ENCODE results near the gene SLC35A3.
"Not testable (repeated sequence)": the region's sequence is repeated elsewhere in the genome, so short reads cannot be mapped to it uniquely, and the experiment has no call there.

SLC35A3 gene

DNA sequence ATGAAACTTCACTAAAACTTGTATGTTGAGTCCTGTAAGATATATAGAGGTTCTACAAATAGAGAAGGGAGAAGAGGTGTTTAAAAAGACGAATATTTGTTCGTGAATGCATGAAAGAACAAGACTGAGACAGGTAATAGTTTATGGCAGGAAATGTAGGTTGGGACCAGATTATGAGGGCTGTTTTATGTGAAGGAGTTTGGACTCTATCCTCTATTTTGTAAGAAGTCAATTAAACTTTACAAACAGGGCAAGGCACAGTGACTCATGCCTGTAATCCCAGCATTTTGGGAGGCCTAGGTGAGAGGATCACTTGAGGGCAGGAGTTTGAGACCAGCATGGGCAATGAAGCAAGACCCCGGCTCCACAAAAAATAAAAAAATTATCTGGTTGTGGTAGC lies 5.7 kb downstream of the SLC35A3 start:
- no peak for DNase-seq (ENCODE audit: low read depth)

DNA sequence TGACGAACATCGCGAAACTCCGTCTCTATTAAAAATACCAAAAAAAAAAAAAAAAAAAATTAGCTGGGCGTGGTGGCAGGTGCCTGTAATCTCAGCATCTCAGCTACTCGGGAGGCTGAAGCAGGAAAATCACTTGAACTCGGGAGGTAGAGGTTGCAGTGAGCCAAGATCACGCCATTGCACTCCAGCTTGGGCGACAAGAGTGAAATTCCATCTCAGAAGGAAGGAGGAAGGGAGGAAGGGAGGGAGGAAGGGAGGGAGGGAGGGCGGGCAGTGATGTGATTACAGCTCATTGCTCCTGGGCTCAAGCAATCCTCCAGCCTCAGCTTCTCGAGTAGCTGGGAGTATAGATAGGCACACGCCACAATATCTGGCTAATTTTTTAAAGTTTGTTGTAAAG lies 7.5 kb downstream of the SLC35A3 start:
- DNase-seq (ENCODE audit: low read depth), result not testable (repeated sequence)

- DNase-seq (ENCODE audit: low read depth), result no peak
Measured at GRCh38 chr1:99978218-99978617, 8.4 kb downstream of the SLC35A3 start.

GRCh38 chr1:99979091-99979490 lies 9.3 kb downstream of the SLC35A3 start:
- DNase-seq (ENCODE audit: low read depth), result no peak

- no peak for DNase-seq (ENCODE audit: low read depth)
Measured at GRCh38 chr1:99980928-99981327, 11.1 kb downstream of the SLC35A3 start.

DNA sequence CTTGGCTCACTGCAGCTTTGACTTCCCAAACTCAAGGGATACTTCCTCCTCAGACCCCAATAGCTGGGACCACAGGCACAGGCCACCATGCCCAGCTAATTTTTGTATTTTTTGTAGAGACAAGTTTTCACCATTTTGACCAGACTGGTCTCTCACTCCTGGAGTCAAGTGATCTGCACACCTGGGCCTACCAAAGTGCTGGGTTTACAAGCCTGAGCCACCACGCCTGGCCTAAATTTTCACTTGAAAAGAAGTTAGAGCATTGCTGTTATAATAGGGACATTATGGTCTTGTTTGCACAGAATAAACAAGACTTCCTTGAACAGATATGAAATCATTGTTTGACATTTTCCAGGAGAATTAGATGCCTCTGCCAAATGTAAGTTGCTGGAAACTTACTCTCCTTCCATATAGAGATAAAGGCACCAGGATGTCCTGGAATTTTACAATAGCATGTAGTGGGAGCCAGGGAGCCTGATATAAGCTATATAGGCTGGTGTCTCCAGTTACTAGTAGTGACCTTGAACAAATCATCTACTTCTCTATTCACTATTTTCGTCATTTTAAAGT lies 16.9 kb downstream of the SLC35A3 start:
- DNase-seq (ENCODE audit: low read depth), result no peak

DNA sequence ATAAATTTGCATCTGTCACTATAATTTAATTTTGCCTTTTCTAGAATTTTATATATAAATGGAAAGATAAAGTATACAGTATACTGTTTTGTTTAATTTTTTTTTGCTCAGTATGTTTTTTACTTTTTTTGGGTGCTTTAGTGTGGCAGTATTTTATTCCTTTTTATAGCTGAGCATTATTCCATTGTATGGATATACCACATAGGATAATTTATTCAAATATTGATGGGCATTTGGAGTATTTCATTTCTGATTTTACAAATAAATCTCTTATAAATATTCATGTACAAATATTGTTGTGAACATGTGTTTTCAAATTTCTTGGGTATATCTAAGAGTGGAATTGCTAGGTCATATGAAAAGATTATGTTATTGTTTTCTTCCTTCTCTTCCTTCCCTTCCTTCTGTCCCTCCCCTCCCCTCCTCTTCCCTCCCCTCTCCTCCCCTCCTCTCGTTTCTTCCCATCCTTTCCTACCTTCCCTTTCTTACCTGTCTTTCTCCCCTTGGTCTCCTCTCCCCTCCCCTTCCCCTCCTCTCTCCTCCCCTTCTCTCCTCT lies 18.5 kb downstream of the SLC35A3 start:
- DNase-seq (ENCODE audit: low read depth), result no peak

DNA sequence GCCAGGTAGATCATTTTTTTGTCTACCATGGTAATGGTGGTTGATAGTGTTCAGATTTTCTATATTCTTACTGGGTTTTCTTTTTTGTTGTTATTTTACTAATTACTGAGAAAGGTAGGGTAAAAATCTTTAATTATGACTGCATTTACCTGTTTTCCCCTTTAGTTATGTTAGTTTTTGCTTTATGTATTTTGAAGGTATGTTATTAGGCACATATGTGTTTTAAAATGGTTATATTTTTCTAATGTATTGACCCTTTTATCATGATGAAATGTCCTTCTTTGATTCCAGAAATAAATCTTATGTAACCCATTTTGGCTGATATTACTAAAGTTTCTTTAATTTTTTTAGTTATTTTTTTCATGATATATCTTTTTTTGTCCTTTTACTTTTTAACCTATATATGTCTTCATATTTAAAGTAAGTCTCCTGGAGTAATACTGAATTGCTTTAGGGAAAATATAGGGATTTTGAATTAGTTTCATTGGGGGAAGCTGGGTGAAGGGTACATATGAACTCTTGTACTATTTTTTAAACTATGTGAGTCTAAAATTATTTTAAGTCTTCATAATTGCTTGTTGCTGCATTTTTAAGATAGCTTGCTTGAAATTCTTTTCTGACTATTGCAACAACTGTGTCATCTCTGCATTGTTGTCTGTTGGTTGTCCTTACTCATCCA lies 22.4 kb downstream of the SLC35A3 start:
- DNase-seq (ENCODE audit: low read depth), result no peak

DNA sequence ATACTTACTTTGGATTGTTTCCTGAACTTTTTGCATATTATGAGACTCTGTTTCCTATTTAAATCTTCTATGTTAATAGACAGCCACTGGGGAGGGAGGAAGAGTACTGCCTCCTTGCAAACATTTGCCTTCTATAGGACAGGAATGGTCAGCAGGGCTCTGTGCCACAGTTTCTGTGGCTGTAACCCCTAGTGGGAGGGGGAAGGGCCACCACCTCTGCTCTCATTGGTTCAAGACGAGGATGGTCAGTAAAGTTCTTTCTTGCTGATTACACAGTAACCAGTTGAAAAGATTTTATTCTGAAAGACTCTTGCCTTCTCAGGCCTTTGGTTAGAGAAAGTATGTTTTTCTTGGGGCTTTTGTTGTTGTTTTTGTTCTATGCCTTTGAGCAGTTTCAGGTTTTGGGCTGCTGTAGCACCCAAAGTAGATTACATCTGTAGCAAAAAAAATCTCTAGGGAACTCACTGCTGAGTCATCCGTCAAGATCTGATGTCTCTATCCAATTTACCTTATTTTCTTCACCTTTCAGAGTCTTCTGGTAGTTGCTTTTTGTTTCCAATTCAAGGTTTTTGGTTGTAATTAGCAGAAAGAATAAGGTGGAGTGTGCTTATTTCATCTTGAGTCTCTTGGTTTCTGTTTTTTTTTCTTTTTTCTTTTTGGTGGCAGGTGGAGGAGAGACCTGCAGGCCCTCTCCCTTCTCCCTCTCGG lies 23.1 kb downstream of the SLC35A3 start:
- DNase-seq (ENCODE audit: low read depth), result no peak

- DNase-seq (ENCODE audit: low read depth), result no peak
Measured at GRCh38 chr1:99993468-99993845, 23.7 kb downstream of the SLC35A3 start.

- no peak for DNase-seq (ENCODE audit: low read depth)
Measured at GRCh38 chr1:99994496-99994895, 24.7 kb downstream of the SLC35A3 start.

DNA sequence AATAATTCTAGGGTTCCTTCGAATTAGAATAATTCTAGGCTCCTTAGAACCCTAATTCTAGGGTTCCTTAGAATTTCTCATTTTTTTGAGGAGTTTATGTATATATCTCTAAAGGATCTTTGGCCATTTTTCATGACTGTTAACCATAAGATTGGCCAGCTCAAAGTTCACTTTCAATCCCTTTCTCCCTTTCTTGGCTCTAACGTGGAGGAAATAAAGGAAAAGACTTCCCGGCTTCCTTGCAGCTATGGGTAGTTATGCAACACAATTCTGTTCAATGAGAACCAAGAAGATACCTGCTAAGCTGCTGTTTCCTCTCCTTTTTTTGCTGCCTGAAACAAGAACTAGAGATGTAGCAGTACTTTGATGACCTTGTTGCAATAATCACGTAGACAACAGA lies 27.2 kb downstream of the SLC35A3 start:
- no peak for DNase-seq (ENCODE audit: low read depth)

GRCh38 chr1:100001462-100001861 lies 31.7 kb downstream of the SLC35A3 start:
- DNase-seq (ENCODE audit: low read depth), result no peak

DNA sequence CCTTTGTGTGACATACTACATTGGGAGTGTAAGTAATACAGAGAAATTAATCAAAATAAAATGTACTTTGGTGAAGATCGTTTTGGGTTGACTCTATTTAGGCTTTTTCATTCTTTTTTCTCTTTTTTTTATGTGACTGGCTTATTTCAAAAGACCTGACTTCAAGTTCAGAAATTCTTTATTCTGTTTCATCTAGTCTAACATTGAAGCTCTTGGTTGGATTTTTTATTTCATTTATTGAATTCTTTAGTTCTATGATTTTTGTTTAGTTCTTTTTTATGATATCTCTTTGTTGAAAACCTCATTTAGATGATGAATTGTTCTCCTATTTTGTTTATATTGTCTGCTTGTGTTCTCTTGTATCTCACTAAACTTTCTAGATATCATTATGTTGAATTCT lies 35.6 kb downstream of the SLC35A3 start:
- DNase-seq (ENCODE audit: low read depth), result no peak

DNA sequence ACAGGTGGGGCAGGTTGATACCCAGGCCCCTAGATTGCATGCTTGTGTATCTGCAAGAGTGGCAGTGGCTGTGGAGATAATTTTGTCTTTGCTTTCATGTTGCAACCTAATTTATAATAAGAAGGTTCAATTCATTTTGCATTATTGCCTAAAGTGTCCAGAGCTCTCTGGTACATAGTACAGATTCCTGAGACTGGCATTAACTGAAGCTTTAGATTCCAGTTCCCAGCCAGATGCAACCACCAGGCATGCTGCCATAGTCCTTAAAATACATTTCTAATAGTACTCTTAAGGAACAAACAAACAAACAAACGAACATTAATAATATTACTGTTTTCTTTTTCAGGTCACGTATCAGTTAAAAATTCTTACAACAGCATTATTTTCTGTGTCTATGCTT lies 36.9 kb downstream of the SLC35A3 start:
- no peak for DNase-seq (ENCODE audit: low read depth)

DNA sequence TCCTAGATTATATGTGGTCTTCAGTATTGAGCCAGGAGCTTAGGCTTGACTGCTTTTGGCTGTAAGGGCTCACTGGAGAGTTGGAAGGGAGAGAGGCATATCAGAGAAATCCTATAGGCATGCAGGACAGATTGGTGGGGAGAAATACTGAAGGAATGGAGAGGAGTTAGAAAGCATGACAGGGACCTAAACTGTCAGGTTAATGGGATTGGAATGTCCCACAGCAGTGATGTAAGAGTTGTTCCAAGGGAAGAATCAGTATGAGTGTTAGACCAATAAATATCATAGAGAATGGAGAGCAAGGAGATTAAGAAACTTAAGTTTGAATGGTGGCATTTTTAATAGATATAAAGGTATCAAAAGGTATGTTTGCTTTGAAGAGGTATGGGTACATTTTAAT lies 39.7 kb downstream of the SLC35A3 start:
- DNase-seq (ENCODE audit: low read depth), result no peak

DNA sequence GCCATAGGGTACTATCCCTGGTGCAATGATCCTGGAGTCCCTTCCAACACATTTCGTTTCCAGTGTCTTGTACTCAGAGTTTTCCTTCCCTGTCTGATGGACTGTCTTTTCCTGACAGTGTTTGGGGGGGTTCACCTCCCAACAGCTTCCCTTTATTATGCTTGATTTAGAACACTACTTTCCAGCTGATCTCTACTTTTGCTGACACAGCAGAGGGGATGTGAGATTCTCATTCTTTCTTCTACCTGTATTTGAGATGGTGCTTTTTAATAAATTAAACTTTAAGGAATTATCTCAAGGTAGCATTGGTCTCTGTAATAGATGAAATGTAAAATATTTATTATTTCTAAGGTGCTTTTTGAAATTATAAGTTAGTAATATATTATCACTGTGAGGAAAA lies 41.0 kb downstream of the SLC35A3 start:
- no peak for DNase-seq (ENCODE audit: low read depth)

- DNase-seq (ENCODE audit: low read depth), result no peak
Measured at GRCh38 chr1:100019220-100019619, 49.4 kb downstream of the SLC35A3 start.

DNA sequence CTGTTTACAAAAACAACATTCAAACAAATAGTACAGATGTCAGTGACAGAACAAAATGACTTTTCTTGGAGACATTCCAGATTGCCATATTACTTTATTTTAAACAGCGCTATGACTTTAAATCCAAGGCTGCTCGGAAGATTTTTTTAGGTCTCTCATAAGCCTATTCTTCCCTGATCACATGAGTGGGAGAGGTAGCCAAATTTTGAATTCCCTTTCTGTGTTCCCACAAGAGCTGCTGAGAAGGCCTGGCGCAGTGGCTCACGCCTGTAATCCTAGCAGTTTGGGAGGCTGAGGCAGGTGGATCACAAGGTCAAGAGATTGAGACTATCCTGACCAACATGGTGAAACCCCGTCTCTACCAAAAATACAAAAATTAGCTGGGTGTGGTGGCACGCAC lies 53.7 kb downstream of the SLC35A3 start:
- DNase-seq (ENCODE audit: low read depth), result no peak

DNA sequence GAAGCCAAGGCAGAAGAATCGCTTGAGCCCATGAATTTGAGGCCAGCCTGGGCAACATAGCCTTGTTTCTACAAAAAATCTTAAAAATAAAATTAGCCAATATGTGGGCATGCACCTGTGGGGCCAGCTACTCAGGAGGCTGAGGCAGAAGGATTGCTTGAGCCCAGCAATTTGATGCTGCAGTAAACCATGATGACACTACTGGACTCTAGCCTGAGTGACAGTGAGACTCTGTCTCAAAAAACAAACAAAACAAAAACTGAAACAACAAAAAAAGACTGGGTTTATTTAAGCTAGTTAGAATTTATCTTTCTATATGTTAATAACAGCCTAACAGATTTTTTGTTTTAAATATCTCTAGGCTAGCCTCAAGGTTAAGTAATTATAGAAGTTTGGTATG lies 57.4 kb downstream of the SLC35A3 start:
- no peak for DNase-seq (ENCODE audit: low read depth)

- no peak for DNase-seq (ENCODE audit: low read depth)
Measured at GRCh38 chr1:100028765-100029164, 59.0 kb downstream of the SLC35A3 start.

GRCh38 chr1:100034470-100034869 lies 64.7 kb downstream of the SLC35A3 start:
- DNase-seq (ENCODE audit: low read depth), result no peak

DNA sequence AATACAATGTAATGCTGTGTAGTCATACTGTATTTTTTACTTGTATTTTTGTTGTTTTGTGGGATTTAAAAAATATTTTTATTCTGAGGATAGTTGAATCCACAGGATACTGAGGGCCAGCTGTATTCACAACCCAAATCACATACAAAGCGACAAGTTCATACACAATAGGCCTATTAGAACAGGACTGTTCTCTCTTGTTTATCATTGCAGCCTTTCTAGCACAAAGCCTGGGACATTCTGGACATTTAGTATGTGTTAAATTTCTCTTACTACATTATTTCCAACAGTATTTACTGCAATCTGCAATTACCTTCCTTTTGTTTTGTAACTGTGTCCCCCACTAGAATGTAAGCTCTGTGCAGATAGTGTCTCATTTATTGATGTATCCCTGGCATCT lies 65.4 kb downstream of the SLC35A3 start:
- DNase-seq (ENCODE audit: low read depth), result no peak
